Testis (tissue), 3 donors: ENCODE results near the gene TECTB. TPM values are rescaled to one million over a fixed set of nuclear protein-coding genes. Genes with fewer than 3 reads are reported as not detected.
A peak's percentile ranks its signal among the peaks of the same experiment; 100 is the strongest.

Experiments used
- DNase-seq: peaks from one replicate; pipeline ENCODE4 v3.0.0-alpha.2; 2019
- H3K27ac ChIP-seq, 2 donors: fragments of 200-600 bp; sonication (generic); one replicate each; pipeline ENCODE4 v1.5.1; 2019
- H3K27me3 ChIP-seq: fragments of 200-600 bp; sonication (generic); one replicate; pipeline ENCODE4 v1.5.1; 2019
- H3K36me3 ChIP-seq: fragments of 200-600 bp; sonication (generic); one replicate; pipeline ENCODE4 v1.5.1; 2017; ENCODE audit warnings: low read depth; ENCODE audit errors: missing control alignments
- H3K4me1 ChIP-seq: fragments of 200-600 bp; sonication (generic); one replicate; pipeline ENCODE4 v1.5.1; 2019
- H3K4me3 ChIP-seq, 2 donors: fragments of 200-600 bp; sonication (generic); one replicate each; pipeline ENCODE4 v1.5.1; 2017 to 2019
- H3K9me3 ChIP-seq: fragments of 200-600 bp; sonication (generic); one replicate; pipeline ENCODE4 v1.5.1; 2017
- POLR2A ChIP-seq: fragments of 450-650 bp; IDR thresholded peaks from one replicate; pipeline ENCODE4 v1.6.1; 2017; ENCODE audit warnings: antibody characterized with exemption, mild to moderate bottlenecking, moderate library complexity
- WGBS, 2 donors: methylation state at CpG; one replicate each; pipeline ENCODE4 v1.1.5; 2018; 5-methylcytosine and 5-hydroxymethylcytosine counted together
- intact Hi-C: fragments of 100-400 bp; cut with DNase I; formaldehyde crosslinking; loops from one replicate; pipeline ENCODE4 v1.15.1; 2023; ENCODE audit warnings: low total_unique reads
- polyA plus RNA-seq: library from polyadenylated mRNA; stranded (reverse); fragments of 350-450 nt; fragmentation: Illumina TruSeq; extraction: RNeasy Lipid Tissue Mini Kit (QIAGEN cat#74804); gene quantifications from one replicate; pipeline ENCODE4 v1.2.3, GENCODE V29; 2014; ENCODE audit warnings: low read depth, low replicate concordance; ENCODE audit not compliant: insufficient read depth
- total RNA-seq, 2 donors: library from RNA; depleted of rRNA; stranded (reverse); fragments of >200 nt; gene quantifications; one replicate each; pipeline ENCODE4 v1.2.3, GENCODE V29; 2016
- TF ChIP-seq, protein P1 (sequence below), 3 experiments: fragments of 450-650 bp in 2 of 3; fragments of 200-600 bp in 1 of 3; sonication (generic) in 1 of 3; IDR thresholded peaks; one replicate each; pipeline ENCODE4 v1.5.1; 2016 to 2019; ENCODE audit warnings: antibody characterized with exemption in 3 of 3, mild to moderate bottlenecking in 2 of 3, moderate library complexity in 1 of 3

Gene TECTB
- total and polyA plus RNA-seq, 3 donors from 2014 or later, result 0.06 to 0.17 TPM; not detected in 1

DNA sequence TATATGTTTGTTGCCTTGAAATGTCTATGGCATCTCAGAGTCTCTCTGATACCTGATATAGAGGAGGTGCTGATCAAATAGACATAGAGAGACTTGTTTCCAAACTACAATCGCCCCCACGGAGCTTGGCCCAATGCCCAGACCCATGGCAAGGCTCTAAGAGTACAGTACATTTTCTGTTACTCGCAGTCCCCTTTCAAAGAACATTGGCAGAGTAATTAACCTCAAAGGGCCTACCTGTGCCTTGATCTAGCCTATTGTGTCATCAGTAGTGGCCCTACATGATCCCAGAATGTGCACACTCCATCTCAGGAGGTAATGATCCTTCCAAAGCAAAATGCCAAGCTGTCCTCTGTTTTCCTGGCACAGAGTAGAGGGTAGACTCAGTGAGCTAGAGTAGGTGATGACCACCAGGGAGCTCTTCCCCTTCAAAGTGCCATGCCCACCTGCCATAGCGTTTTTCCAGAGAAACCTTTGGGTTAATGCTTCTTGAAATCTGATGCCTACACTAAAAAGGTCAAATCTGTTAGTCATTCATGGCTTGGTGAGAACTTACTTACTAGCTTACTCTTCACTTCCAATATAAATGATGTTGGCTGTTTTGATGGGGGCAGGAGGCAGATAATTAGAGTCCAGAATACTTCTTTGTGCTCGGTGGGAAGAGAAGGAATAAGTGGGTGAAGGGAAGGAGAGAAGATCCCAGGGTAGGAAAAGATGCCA, 49.5 kb downstream of the TECTB start:
- TF ChIP-seq, protein P1, sequence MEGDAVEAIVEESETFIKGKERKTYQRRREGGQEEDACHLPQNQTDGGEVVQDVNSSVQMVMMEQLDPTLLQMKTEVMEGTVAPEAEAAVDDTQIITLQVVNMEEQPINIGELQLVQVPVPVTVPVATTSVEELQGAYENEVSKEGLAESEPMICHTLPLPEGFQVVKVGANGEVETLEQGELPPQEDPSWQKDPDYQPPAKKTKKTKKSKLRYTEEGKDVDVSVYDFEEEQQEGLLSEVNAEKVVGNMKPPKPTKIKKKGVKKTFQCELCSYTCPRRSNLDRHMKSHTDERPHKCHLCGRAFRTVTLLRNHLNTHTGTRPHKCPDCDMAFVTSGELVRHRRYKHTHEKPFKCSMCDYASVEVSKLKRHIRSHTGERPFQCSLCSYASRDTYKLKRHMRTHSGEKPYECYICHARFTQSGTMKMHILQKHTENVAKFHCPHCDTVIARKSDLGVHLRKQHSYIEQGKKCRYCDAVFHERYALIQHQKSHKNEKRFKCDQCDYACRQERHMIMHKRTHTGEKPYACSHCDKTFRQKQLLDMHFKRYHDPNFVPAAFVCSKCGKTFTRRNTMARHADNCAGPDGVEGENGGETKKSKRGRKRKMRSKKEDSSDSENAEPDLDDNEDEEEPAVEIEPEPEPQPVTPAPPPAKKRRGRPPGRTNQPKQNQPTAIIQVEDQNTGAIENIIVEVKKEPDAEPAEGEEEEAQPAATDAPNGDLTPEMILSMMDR (IDR thresholded peaks at IDR 0.05), result no peak
- TF ChIP-seq POLR2A, result no peak
- H3K4me1 ChIP-seq, result peaks cover 19% of the 10 kb centered on the region
- H3K9me3 ChIP-seq, result no peaks in the 10 kb centered on the region
- no peak overlapping the region for H3K4me3 ChIP-seq
- 61 to 81% methylated on average over 5 of the region's 5 CpGs for WGBS, 2 donors
- peak overlapping the region in 1 of 2 donors; percentile 26 for H3K27ac ChIP-seq
- intact Hi-C loops, result no loop called here
- H3K36me3 ChIP-seq, result no peaks in the 10 kb centered on the region
- H3K27me3 ChIP-seq, result no peaks in the 10 kb centered on the region
- peak; percentile 69 for DNase-seq

DNA sequence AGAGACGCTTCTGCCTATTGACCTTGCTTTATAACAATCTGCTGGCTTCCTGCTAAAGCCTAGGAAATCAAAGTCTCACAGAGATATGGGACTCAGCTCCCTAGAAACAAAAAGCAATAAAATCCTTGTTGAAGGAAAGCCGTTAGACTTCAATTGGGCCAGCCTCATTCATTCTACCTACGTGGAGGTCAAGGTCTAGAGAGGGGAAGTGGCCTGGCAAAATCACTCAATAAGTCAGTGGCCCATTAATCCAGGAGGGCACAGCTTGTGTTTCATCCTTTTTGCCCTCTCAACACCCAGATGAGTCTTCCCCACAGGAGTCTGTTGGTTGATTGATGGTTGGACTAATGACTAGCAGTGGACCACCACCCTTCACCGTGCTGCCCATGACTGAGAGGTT, 50.3 kb downstream of the TECTB start:
- WGBS, 2 donors, result 56 to 74% methylated on average over 4 of the region's 4 CpGs
- Histone ChIP-seq H3K9me3 (no peaks in the 10 kb centered on the region), H3K4me1 (peaks cover 19% of the 10 kb centered on the region), H3K36me3 (no peaks in the 10 kb centered on the region), H3K27ac (no peak overlapping the region), H3K4me3 (no peak overlapping the region), H3K27me3 (no peaks in the 10 kb centered on the region)
- intact Hi-C loops, result no loop called here
- DNase-seq, result no peak
- no peak for TF ChIP-seq POLR2A
- TF ChIP-seq, protein P1 (IDR thresholded peaks at IDR 0.05), result no peak

DNA sequence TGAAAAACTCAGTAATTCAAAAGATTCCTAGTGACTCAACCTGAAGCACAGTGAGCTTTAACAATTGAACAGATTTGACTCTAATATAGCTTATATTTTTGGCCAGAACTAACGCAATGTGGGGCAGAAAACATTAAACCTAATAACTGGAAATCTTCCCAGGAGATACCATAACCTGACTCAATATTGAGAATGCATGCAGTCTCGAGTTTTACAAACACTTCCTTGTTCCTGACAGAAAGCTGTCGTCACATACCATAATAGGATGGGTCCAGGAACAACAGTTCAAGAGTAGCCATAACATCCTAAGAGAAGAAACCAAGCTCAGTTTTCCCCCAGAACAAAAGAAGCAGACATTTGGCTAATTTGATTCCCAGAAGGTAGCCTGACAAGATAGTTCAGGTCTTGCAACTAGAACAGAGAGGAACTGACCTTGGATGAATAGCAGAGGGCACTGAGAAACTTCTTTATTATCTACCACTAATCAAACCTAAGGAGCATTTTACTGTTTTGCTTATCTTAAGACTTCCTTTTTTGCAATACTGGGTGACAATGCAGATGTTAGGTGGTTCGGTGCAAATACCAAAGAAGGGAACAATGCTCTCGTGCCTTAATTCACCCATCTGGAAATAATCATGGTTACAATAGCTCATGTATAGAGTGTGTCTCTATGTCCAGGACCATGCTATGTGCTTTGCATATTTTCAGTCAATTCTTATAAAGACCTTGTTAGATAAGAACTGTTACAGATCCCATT, 52.1 kb downstream of the TECTB start:
- peaks cover 14% of the 10 kb centered on the region for H3K4me1 ChIP-seq
- no peak overlapping the region for H3K27ac ChIP-seq

DNA sequence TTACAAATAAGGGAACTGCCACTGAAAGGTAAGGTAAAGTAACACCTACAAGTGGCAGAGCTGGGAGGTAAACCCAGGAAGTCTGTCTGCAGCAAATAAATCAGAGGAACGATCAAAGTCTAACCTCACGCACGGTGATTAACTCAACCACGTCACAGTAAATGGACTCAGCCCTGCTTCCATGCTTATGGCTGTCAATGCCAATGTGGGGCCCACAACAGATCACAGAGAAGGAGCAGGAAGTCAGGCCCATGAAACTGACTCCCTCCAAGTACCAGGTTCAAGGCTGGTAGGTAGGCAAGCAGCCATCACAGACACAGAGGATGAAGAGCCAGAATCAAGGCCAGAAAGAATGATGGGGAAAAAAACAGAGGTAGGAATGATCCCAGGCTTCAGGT, 52.7 kb downstream of the TECTB start:
- no peaks in the 10 kb centered on the region for H3K9me3 ChIP-seq
- intact Hi-C loops, result no loop called here

More for the DNA sequence above, 52.1 kb downstream of the TECTB start:
- intact Hi-C loops, result no loop called here
- 57 to 66% methylated on average over 5 of the region's 5 CpGs for WGBS, 2 donors
- Histone ChIP-seq H3K4me3 (no peak overlapping the region), H3K27me3 (no peaks in the 10 kb centered on the region), H3K9me3 (no peaks in the 10 kb centered on the region), H3K36me3 (no peaks in the 10 kb centered on the region)
- TF ChIP-seq, protein P1 (IDR thresholded peaks at IDR 0.05), result no peak
- no peak for TF ChIP-seq POLR2A
- DNase-seq, result no peak

More for the DNA sequence above, 52.7 kb downstream of the TECTB start:
- 71 to 79% methylated on average over 4 of the region's 4 CpGs for WGBS, 2 donors
- no peak for TF ChIP-seq POLR2A
- TF ChIP-seq, protein P1 (IDR thresholded peaks at IDR 0.05), result no peak
- Histone ChIP-seq H3K4me1 (peaks cover 8% of the 10 kb centered on the region), H3K27me3 (no peaks in the 10 kb centered on the region), H3K27ac (no peak overlapping the region), H3K36me3 (no peaks in the 10 kb centered on the region), H3K4me3 (no peak overlapping the region)
- DNase-seq, result no peak
